Astrocyte (in vitro differentiated cells and primary cell): ENCODE measurements around the gene GMNN.

Experiments used
- CTCF ChIP-seq: IDR thresholded peaks from 2 replicates; pipeline ENCODE4 v1.5.1; 2011; ENCODE audit warnings: low read depth, mild to moderate bottlenecking, inconsistent platforms, low read length, moderate library complexity; ENCODE audit not compliant: insufficient read depth
- EZH2 ChIP-seq: IDR thresholded peaks from 2 replicates; pipeline ENCODE4 v1.6.1; 2012; ENCODE audit warnings: mild to moderate bottlenecking, low read length, inconsistent platforms; ENCODE audit not compliant: insufficient read depth

GRCh38 chr6:24761193-24761835 lies 13.4 kb upstream of the GMNN start:
- no peak for TF ChIP-seq CTCF
- TF ChIP-seq EZH2 = no peak
